IPS-18c (cell line): Measurements from ENCODE around the gene ST6GALNAC2.
A peak's percentile ranks its signal among the peaks of the same experiment; 100 is the strongest.
"Not testable (repeated sequence)": the region's sequence is repeated elsewhere in the genome, so short reads cannot be mapped to it uniquely, and the experiment has no call there.

Experiments used
- H3K4me3 ChIP-seq: 2 replicates; pipeline ENCODE4 v1.7.0; 2013; ENCODE audit warnings: low read depth, mild to moderate bottlenecking, low read length, moderate library complexity; ENCODE audit not compliant: insufficient read depth
- H3K9me3 ChIP-seq: one replicate; pipeline ENCODE4 v1.6.1; 2013; ENCODE audit warnings: mild to moderate bottlenecking, low read length, moderate library complexity; ENCODE audit not compliant: control insufficient read depth, insufficient read depth

Gene ST6GALNAC2

GRCh38 chr17:76563359-76563758, 22.3 kb downstream of the ST6GALNAC2 start:
- not testable (repeated sequence) for H3K9me3 ChIP-seq, H3K4me3 ChIP-seq

DNA sequence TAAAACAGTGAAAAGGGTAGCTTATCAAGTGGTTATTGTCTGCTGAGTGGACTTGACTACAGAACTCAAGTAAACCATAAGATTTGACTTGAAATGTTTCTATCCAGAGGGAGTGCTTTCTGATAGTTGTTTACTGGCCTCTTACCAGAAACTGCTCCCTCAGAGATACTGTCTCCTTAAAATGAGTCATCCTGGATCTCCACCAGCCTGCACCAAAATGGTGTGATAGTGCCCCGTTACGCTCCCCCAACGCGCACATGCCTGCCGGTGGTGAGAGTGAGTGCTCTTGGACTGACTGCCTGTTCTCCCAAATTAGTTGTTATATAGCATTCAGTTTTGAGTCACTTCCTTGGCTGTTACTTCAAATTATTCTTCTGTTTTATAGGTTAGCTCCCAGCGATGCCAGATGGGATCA, 22.9 kb downstream of the ST6GALNAC2 start:
- Histone ChIP-seq H3K9me3 (no peaks in the 10 kb centered on the region), H3K4me3 (no peak overlapping the region)

DNA sequence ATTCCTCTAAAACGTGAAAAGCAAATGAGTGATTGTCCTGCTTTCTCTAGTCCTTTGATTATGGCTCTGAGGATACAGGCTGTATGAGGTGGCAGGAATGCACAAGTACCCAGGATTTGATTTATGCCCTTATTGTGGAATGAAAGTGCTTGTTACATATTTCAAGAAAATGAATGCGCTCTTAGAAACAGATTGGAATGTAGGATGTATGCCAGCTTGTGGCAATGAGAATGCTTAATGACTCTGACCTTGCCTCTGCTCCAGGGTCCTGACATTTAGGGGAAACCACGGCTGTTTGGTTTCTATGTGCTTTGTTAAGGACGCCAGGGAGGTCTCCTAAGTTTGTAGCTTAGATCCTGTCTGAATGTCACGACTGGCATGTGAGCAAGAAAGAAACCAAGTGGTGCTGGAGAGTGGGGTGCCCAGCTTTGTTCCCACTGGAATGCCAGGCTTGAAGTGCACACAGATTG, 23.8 kb downstream of the ST6GALNAC2 start:
- no peak overlapping the region for H3K4me3 ChIP-seq
- no peaks in the 10 kb centered on the region for H3K9me3 ChIP-seq

DNA sequence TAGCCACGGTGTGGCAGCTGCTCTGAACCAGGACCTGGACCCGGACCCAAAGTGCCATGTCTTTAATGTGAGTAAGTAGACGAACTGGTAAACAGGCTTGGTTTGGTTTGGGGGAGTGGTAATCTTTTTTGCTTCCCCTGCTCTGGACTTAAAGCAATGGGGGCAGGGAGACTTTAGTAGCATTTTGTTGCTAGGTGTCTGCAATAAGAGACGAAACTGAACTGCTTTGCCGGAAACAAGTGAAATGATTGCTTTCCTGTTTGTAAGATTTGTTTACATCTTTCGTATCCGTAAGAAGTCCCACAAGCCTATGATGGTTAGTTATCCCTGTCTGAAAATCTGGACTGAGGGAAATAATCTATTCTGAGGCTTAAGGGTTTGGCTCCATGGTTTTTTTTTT, 24.3 kb downstream of the ST6GALNAC2 start:
- Histone ChIP-seq H3K4me3 (no peak overlapping the region), H3K9me3 (no peaks in the 10 kb centered on the region)

DNA sequence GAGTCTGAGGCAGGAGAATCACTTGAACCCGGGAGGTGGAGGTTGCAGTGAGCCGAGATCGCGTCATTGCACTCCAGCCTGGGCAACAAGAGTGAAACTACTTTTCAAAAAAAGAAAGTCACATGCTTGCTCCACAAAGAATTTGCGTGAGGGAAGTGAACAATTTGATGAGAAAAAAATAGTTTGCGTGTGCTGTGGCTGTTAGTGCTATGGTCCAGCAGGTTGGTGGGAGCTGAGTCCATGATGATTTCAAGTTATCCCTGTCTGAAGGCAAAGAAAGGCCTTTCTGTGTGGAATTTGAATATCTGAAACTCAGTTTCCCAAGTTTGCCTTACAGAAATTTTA, 24.8 kb downstream of the ST6GALNAC2 start:
- Histone ChIP-seq H3K9me3 (no peaks in the 10 kb centered on the region), H3K4me3 (no peak overlapping the region)

DNA sequence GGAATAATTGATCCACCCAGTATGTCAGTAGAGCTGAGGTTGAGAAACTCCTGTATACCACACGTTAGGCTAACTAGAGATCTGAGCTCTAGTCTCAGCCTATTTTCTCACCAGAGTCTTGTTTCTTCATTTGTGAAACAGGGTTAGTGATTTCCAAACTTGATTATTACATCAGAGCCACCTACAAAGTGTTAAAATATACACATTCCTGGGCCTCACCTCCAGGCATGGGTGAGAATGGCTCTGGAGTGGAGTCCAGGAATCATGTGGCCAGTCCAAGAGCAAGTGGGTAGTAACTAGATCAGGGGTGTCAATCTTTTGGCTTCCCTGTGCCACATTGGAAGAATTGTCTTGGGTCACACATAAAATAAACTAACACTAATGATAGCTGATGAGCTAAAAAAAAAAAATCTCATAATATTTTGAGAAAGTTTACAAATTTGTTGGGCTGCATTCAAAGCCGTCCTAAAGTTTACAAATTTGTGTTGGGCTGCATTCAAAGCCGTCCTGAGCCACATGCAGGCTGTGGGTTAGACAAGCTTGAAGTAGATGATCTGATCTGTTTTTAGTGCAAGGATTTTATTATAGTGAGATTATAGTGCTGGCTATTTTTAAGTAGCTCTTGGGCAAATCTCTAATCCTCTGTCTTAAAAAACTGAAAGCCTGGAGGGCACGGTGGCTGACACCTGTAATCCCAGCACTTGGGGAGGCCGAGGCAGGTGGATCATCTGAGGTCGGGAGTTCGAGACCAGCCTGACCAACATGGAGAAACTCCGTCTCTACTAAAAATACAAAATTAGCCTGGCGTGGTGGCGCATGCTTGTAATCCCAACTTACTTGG, 25.4 kb downstream of the ST6GALNAC2 start:
- no peak overlapping the region for H3K4me3 ChIP-seq

DNA sequence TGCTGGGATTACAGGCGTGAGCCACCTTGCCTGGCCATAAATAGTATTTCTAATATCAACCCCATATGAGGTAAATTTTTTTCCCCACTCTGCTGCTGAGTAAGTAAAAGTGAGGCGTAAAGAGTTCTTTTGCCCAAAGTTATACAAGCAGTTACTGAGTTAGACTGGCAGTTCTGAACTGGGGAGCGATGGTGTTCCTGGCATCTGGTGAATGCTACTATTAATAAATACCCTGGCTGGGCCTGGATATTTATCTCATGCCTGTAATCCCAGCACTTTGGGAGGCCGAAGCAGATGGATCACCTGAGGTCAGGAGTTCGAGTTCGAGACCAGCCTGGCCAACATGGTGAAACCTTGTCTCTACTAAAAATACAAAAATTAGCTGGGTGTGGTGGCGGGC, 26.2 kb downstream of the ST6GALNAC2 start:
- not testable (repeated sequence) for H3K9me3 ChIP-seq
- H3K4me3 ChIP-seq = peak overlapping the region; percentile 28; the same call in 1 of the 2 replicates

More for the DNA sequence above, 25.4 kb downstream of the ST6GALNAC2 start:
- no peaks in the 10 kb centered on the region for H3K9me3 ChIP-seq

DNA sequence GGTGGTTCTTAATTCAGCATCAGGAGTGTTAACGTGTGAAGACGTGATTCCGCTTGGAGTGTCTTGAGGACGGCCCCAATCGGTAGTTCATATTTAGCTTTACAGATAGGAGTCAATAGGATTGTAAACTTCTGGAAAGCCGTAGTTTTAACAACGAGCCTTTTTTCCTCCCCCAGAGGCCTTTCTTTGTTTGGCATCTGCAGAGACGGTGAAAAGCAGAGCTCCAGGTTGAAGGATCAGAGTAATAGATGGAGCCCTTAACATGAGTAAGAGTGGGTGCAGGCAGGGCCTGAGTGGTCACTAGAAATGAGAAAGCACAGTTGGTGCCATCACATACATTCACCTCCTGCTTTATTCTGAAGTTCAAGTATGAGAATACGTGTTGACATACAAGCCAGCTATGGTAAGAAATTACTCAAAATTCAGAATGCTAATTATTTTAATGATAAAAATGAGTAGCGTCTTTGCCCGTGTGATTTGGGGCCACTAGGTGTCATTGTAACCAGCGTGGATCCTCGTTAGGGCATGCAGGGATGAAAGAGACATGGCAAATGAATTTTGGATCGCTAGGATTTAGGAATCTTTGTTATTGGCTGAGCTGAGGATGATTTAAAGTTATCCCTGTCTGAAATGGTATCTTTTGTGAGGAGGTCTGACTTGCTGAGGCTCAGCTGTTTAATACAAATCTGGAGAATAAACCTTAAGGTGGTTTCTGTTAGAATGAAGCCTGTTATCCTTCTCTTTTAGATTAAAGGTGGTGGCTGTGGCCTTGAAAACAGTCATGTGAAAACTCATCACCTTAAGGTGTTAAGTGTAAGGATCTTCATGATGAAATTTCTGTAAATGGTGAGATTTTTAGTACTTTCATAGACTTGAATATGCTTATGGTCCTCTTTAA, 27.2 kb downstream of the ST6GALNAC2 start:
- no peaks in the 10 kb centered on the region for H3K9me3 ChIP-seq
- peak overlapping the region; percentile 96 for H3K4me3 ChIP-seq

DNA sequence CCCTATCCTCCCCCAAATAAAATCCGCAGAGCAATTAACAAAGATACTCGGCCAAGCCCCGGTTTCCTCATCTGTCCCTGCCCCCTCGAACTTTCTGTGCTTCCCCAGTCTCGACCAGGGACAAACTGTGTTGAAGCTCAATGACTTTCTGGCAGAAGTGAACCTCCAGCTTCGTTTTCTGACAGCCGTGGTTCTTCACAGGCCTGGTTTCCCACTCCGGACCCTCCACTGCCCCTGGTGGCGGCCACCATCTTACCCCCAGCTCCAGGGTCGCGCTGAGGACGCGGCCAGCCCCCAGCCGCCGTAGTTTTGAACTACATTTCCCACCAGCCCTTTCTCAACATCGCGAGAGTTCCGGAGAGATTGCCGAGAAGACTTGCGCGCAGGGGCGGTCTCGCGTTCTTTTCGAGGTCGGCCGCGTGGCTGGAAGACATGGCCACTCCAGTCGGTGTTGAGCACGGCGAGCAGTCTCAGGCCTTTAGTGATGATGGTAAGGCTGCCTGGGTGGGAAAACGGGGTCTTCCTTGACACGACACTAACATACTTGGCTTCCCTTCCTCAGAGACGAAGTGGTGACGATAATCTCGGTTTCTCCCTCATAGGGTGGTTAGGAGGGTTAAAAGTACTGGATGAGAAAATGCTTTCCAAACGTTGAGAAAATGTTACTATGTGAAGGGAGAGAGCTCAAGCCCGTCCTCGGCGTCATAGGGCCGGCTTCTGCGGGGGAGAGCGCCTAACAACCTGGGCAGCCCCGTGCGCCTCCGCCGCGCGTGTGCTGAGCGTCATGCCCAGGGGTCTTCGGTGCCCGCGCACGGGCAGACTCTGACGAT, 28.1 kb downstream of the ST6GALNAC2 start:
- no peaks in the 10 kb centered on the region for H3K9me3 ChIP-seq

GRCh38 chr17:76556765-76557367, 28.8 kb downstream of the ST6GALNAC2 start:
- peak overlapping the region; percentile 96 for H3K4me3 ChIP-seq

More for the DNA sequence above, 28.1 kb downstream of the ST6GALNAC2 start:
- H3K4me3 ChIP-seq = peak overlapping the region; percentile 96

DNA sequence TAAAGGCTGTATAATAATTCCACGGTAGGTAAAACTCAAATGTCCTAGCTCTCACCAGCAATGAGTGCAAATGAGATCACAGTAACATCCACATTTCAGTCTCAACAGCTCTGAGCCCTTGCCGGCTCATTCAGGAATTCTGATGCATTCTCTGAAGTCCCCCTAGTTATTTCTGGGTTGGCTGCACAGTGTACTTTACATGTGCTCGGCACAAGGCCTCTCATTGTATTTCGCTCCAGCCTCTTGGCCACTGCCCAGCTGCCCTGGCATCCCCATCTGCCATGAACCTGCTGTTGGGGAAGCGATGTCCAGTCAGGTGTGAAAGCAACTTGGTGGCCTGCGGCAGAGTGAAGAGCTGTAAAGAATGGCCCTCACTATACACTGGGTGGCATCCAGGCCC, 31.5 kb downstream of the ST6GALNAC2 start:
- no peaks in the 10 kb centered on the region for H3K9me3 ChIP-seq
- H3K4me3 ChIP-seq = no peak overlapping the region

More at GRCh38 chr17:76556765-76557367, 28.8 kb downstream of the ST6GALNAC2 start:
- no peaks in the 10 kb centered on the region for H3K9me3 ChIP-seq

- no peak overlapping the region for H3K4me3 ChIP-seq
- no peaks in the 10 kb centered on the region for H3K9me3 ChIP-seq
These were observed 32.3 kb downstream of the ST6GALNAC2 start for GRCh38 chr17:76553178-76553908.

GRCh38 chr17:76551685-76552084, 34.0 kb downstream of the ST6GALNAC2 start:
- no peaks in the 10 kb centered on the region for H3K9me3 ChIP-seq
- no peak overlapping the region for H3K4me3 ChIP-seq

- Histone ChIP-seq H3K9me3 (no peaks in the 10 kb centered on the region), H3K4me3 (no peak overlapping the region)
These were observed 34.7 kb downstream of the ST6GALNAC2 start for GRCh38 chr17:76550712-76551615.

- Histone ChIP-seq H3K4me3 (no peak overlapping the region), H3K9me3 (no peaks in the 10 kb centered on the region)
These were observed 36.1 kb downstream of the ST6GALNAC2 start for GRCh38 chr17:76549539-76549938.
